Astrocyte (in vitro differentiated cells and primary cell): ENCODE results near the gene TMTC2. TPM values are rescaled to one million over a fixed set of nuclear protein-coding genes. Genes with fewer than 3 reads are reported as not detected.

Experiments used
- DNase-seq: peaks from one replicate; pipeline ENCODE4 v3.0.0-alpha.2; 2010; ENCODE audit warnings: low read depth
- FAIRE-seq: peaks from 2 replicates; lab custom pipeline; 2011; peaks lifted over from hg19 to GRCh38; lab: Jason Lieb, UNC
- H2AFZ ChIP-seq: 2 replicates; pipeline ENCODE4 v1.6.0; 2012; ENCODE audit warnings: low read depth, low read length, inconsistent platforms
- H3K27ac ChIP-seq: 2 replicates; pipeline ENCODE4 v1.5.1; 2011; ENCODE audit warnings: low read depth, low read length, inconsistent platforms
- H3K27me3 ChIP-seq: 2 replicates; pipeline ENCODE4 v1.6.0; 2011; ENCODE audit warnings: low read length, inconsistent platforms; ENCODE audit not compliant: insufficient read depth
- H3K36me3 ChIP-seq: 2 replicates; pipeline ENCODE4 v1.5.1; 2011; ENCODE audit warnings: low read length, inconsistent platforms; ENCODE audit not compliant: insufficient read depth
- H3K4me1 ChIP-seq: 2 replicates; pipeline ENCODE4 v1.5.1; 2011; ENCODE audit warnings: low read length, inconsistent platforms; ENCODE audit not compliant: insufficient read depth
- H3K4me2 ChIP-seq: 2 replicates; pipeline ENCODE4 v1.6.0; 2012; ENCODE audit warnings: low read length, inconsistent platforms
- H3K4me3 ChIP-seq: 2 replicates; pipeline ENCODE4 v1.5.1; 2011; ENCODE audit warnings: low read depth, mild to moderate bottlenecking, low read length, inconsistent platforms; ENCODE audit not compliant: insufficient read depth
- H3K79me2 ChIP-seq: 2 replicates; pipeline ENCODE4 v1.6.0; 2012; ENCODE audit warnings: mild to moderate bottlenecking, low read length, inconsistent platforms; ENCODE audit not compliant: insufficient read depth
- H3K9ac ChIP-seq: 2 replicates; pipeline ENCODE4 v1.6.0; 2012; ENCODE audit warnings: mild to moderate bottlenecking, low read length, inconsistent platforms
- H3K9me3 ChIP-seq: 2 replicates; pipeline ENCODE4 v1.5.1; 2012; ENCODE audit warnings: low read depth, mild to moderate bottlenecking, low read length, inconsistent platforms; ENCODE audit not compliant: insufficient read depth
- H4K20me1 ChIP-seq: 2 replicates; pipeline ENCODE4 v1.6.0; 2012; ENCODE audit warnings: low read length, inconsistent platforms; ENCODE audit not compliant: insufficient read depth
- H3K27ac Mint-ChIP-seq: one replicate; pipeline ENCODE4 v1.8.0; 2021; ENCODE audit warnings: mild to moderate bottlenecking, mixed read lengths; ENCODE audit not compliant: unreplicated experiment
- H3K27me3 Mint-ChIP-seq: one replicate; pipeline ENCODE4 v1.8.0; 2021; ENCODE audit warnings: low read depth, mixed read lengths; ENCODE audit not compliant: unreplicated experiment
- H3K36me3 Mint-ChIP-seq: one replicate; pipeline ENCODE4 v1.8.0; 2021; ENCODE audit warnings: low read depth, mixed read lengths; ENCODE audit not compliant: unreplicated experiment
- H3K4me1 Mint-ChIP-seq: one replicate; pipeline ENCODE4 v1.8.0; 2021; ENCODE audit warnings: low read depth, mixed read lengths; ENCODE audit not compliant: unreplicated experiment
- H3K4me3 Mint-ChIP-seq: one replicate; pipeline ENCODE4 v1.8.0; 2021; ENCODE audit warnings: mild to moderate bottlenecking, moderate library complexity, mixed read lengths; ENCODE audit not compliant: unreplicated experiment
- H3K9me3 Mint-ChIP-seq: one replicate; pipeline ENCODE4 v1.8.0; 2021; ENCODE audit warnings: mild to moderate bottlenecking, mixed read lengths; ENCODE audit not compliant: unreplicated experiment
- EZH2 ChIP-seq: IDR thresholded peaks from 2 replicates; pipeline ENCODE4 v1.6.1; 2012; ENCODE audit warnings: mild to moderate bottlenecking, low read length, inconsistent platforms; ENCODE audit not compliant: insufficient read depth
- total RNA-seq: library from RNA; stranded (reverse); gene quantifications from 2 replicates; pipeline ENCODE4 v1.2.1, GENCODE V29; 2021
- TF ChIP-seq, protein P1 (sequence below): IDR thresholded peaks from 2 replicates; pipeline ENCODE4 v1.5.1; 2011; ENCODE audit warnings: low read depth, mild to moderate bottlenecking, inconsistent platforms, low read length, moderate library complexity; ENCODE audit not compliant: insufficient read depth

TMTC2 gene
- total RNA-seq, 1 donor from 2014 or later = 2.2 TPM

GRCh38 chr12:82655751-82656150 lies 31.0 kb upstream of the TMTC2 start:
- FAIRE-seq = no peak
- TF ChIP-seq, protein P1, sequence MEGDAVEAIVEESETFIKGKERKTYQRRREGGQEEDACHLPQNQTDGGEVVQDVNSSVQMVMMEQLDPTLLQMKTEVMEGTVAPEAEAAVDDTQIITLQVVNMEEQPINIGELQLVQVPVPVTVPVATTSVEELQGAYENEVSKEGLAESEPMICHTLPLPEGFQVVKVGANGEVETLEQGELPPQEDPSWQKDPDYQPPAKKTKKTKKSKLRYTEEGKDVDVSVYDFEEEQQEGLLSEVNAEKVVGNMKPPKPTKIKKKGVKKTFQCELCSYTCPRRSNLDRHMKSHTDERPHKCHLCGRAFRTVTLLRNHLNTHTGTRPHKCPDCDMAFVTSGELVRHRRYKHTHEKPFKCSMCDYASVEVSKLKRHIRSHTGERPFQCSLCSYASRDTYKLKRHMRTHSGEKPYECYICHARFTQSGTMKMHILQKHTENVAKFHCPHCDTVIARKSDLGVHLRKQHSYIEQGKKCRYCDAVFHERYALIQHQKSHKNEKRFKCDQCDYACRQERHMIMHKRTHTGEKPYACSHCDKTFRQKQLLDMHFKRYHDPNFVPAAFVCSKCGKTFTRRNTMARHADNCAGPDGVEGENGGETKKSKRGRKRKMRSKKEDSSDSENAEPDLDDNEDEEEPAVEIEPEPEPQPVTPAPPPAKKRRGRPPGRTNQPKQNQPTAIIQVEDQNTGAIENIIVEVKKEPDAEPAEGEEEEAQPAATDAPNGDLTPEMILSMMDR = no peak
- no peak for TF ChIP-seq EZH2

DNA sequence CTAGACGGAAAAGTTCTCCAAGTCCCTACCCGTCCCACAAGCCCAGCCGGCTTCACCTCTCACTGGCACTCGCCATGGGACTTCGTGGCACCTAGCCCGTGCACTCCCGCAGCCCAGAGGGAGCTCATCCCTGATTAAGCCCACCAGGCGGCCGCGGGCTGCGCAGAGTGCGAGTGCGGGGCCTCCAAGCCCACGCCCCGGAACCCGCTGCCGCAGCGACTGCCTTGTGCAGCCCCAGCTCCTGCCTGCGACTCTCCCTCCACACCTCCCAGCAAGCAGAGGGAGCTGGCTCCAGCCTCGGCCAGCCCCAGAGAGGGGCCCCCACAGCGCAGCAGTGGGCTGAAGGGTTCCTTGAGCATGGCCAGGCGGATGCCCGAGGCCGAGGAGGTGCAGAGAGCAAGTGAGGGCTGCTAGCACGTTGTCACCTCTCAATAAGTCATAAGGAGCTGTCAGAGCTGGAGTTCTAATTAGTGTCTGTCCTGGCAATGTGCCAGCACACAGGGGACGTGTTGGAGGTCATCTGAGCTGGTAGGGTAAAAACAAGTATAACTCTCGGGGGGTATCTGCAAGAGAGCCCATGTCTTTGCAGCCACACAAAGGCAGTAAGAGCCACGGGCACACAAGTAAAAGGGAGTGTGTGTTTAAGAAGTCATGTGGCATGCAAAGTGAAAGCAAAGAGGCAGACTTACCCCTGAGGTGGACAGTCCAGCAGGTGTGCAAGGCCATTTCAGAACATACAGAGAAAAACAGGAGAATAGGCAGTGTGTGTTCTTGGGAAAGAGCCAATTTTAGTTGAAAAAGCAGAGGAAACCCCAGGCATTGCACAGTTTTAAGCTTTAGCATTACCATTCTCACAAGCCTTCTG lies 27.1 kb upstream of the TMTC2 start:
- H3K4me3 ChIP-seq = no peak overlapping the region
- Mint-ChIP-seq H3K4me3 (no peak overlapping the region), H3K9me3 (no peaks in the 10 kb centered on the region), H3K27me3 (peaks cover 2% of the 10 kb centered on the region), H3K36me3 (no peaks in the 10 kb centered on the region), H3K4me1 (peaks cover 15% of the 10 kb centered on the region), H3K27ac (no peak overlapping the region)
- TF ChIP-seq, protein P1 = no peak
- no peak for TF ChIP-seq EZH2
- H4K20me1 ChIP-seq = no peaks in the 10 kb centered on the region
- no peak for FAIRE-seq
- H3K36me3 ChIP-seq = no peaks in the 10 kb centered on the region
- no peaks in the 10 kb centered on the region for H3K4me1 ChIP-seq
- H3K27ac ChIP-seq = no peak overlapping the region
- peaks cover 3% of the 10 kb centered on the region for H3K9me3 ChIP-seq
- no peak overlapping the region for H3K9ac ChIP-seq
- DNase-seq = peak; percentile 0
- H3K4me2 ChIP-seq = no peak overlapping the region
- H3K79me2 ChIP-seq = no peaks in the 10 kb centered on the region
- H2AFZ ChIP-seq = no peak overlapping the region
- no peaks in the 10 kb centered on the region for H3K27me3 ChIP-seq

More at GRCh38 chr12:82655751-82656150, 31.0 kb upstream of the TMTC2 start:
- Mint-ChIP-seq H3K4me3 (no peak overlapping the region), H3K27me3 (no peaks in the 10 kb centered on the region), H3K4me1 (peaks cover 12% of the 10 kb centered on the region), H3K27ac (no peak overlapping the region), H3K9me3 (peaks cover 2% of the 10 kb centered on the region), H3K36me3 (no peaks in the 10 kb centered on the region)
- no peak overlapping the region for H3K4me2 ChIP-seq
- DNase-seq = no peak
- H2AFZ ChIP-seq = no peak overlapping the region
- no peaks in the 10 kb centered on the region for H3K79me2 ChIP-seq
- H3K36me3 ChIP-seq = no peaks in the 10 kb centered on the region
- no peak overlapping the region for H3K4me3 ChIP-seq
- H3K27ac ChIP-seq = no peak overlapping the region
- H3K9me3 ChIP-seq = peaks cover 3% of the 10 kb centered on the region
- H3K9ac ChIP-seq = no peak overlapping the region
- H3K27me3 ChIP-seq = no peaks in the 10 kb centered on the region
- peaks cover 2% of the 10 kb centered on the region for H3K4me1 ChIP-seq
- H4K20me1 ChIP-seq = no peaks in the 10 kb centered on the region
